GM12878 (cell line): ENCODE results near the gene PLPP1. TPM values are rescaled to one million over a fixed set of nuclear protein-coding genes. Genes with fewer than 3 reads are reported as not detected.

Experiments
- ATAC-seq: fragments of 200-7000 bp; cut with Tn5 transposase; 3 replicates; pipeline ENCODE4 v1.9.1; 2020; ENCODE audit warnings: mild to moderate bottlenecking, moderate library complexity
- BruUV-seq: library from RNA; stranded (reverse); fragments of 400-500 nt; replicated peaks from 2 replicates; lab custom pipeline; 2021; lab: Mats Ljungman, UMichigan
- CTCF ChIA-PET: fragments of 300-600 bp; sonication (Branson Sonifier 250); formaldehyde crosslinking; extraction: SDS; loops from one replicate; lab custom pipeline; 2021; ENCODE audit warnings: inconsistent platforms; lab: Yijun Ruan, JAX
- POLR2A ChIA-PET: fragments of 350-600 bp; formaldehyde crosslinking; extraction: SDS; loops from one replicate; lab custom pipeline; 2021; ENCODE audit warnings: inconsistent platforms; lab: Charles Lee
- RAD21 ChIA-PET: fragments of 300-600 bp; sonication (Branson Sonifier 250); formaldehyde crosslinking; loops from one replicate; lab custom pipeline; 2023; ENCODE audit warnings: antibody characterized with exemption; ENCODE audit not compliant: unreplicated experiment; lab: Charles Lee
- SMC1A ChIA-PET: fragments of 300-600 bp; sonication (Branson Sonifier 250); formaldehyde crosslinking; loops from one replicate; lab custom pipeline; 2023; ENCODE audit not compliant: unreplicated experiment, uncharacterized antibody; lab: Charles Lee
- DNase-seq: peaks from one replicate; pipeline ENCODE4 v3.0.0-alpha.2; 2011; ENCODE audit warnings: low read depth, low spot score
- FAIRE-seq: peaks from 3 replicates; lab custom pipeline; 2011; peaks lifted over from hg19 to GRCh38; lab: Jason Lieb, UNC
- H2AFZ ChIP-seq: 2 replicates; pipeline ENCODE4 v1.6.0; 2011; ENCODE audit warnings: low read depth, low read length, control low read depth; ENCODE audit not compliant: control insufficient read depth
- H3K27ac ChIP-seq: 2 replicates; pipeline ENCODE4 v1.5.1; 2011; ENCODE audit warnings: control low read depth; ENCODE audit not compliant: control insufficient read depth, insufficient read depth
- H3K27me3 ChIP-seq, 2 experiments: replicated peaks in 1 of 2; 2 replicates each; pipeline versions ENCODE4 v1.6.0 to v1.6.1; 2011; ENCODE audit warnings: low read length in 1 of 2; ENCODE audit not compliant: control insufficient read depth in 2 of 2, insufficient read depth in 2 of 2
- H3K36me3 ChIP-seq, 2 experiments: 2 replicates each; pipeline ENCODE4 v1.5.1; 2011; ENCODE audit warnings: low read length in 1 of 2; ENCODE audit not compliant: control insufficient read depth in 2 of 2, insufficient read depth in 2 of 2
- H3K4me1 ChIP-seq: 2 replicates; pipeline ENCODE4 v1.6.1; 2011; ENCODE audit warnings: mild to moderate bottlenecking, low read length, moderate library complexity, mixed read lengths; ENCODE audit not compliant: control insufficient read depth, insufficient read depth
- H3K4me2 ChIP-seq: 2 replicates; pipeline ENCODE4 v1.6.0; 2011; ENCODE audit warnings: control low read depth; ENCODE audit not compliant: control insufficient read depth, insufficient read depth
- H3K4me3 ChIP-seq: fragments of 200-600 bp; sonication (generic); 2 replicates; pipeline ENCODE4 v1.5.1; 2016
- H3K79me2 ChIP-seq: 2 replicates; pipeline ENCODE4 v1.6.0; 2011; ENCODE audit warnings: low read length; ENCODE audit not compliant: control insufficient read depth, insufficient read depth
- H3K9ac ChIP-seq: 2 replicates; pipeline ENCODE4 v1.8.0; 2011; ENCODE audit warnings: low read length, control low read depth, mixed read lengths; ENCODE audit not compliant: control insufficient read depth, insufficient read depth
- H3K9me3 ChIP-seq: replicated peaks from 3 replicates; pipeline ENCODE4 v1.5.1; 2011; ENCODE audit warnings: mild to moderate bottlenecking, low read length; ENCODE audit not compliant: control insufficient read depth, insufficient read depth
- H4K20me1 ChIP-seq: 2 replicates; pipeline ENCODE4 v1.6.0; 2011; ENCODE audit not compliant: control insufficient read depth, insufficient read depth
- CUX1 ChIP-seq: IDR thresholded peaks from 2 replicates; pipeline ENCODE4 v1.6.1; 2012; ENCODE audit warnings: improper control_type of control experiment, low read depth, low read length; ENCODE audit not compliant: insufficient replicate concordance
- GABPA ChIP-seq: IDR thresholded peaks from 2 replicates; pipeline ENCODE4 v1.6.1; 2014; ENCODE audit warnings: antibody characterized with exemption, low read depth, mild to moderate bottlenecking, inconsistent platforms
- PAX5 ChIP-seq: IDR thresholded peaks from 2 replicates; pipeline ENCODE4 v1.6.1; 2011; ENCODE audit warnings: low read depth, low read length, borderline replicate concordance
- WGBS: methylation state at CpG from one replicate; pipeline ENCODE4 v1.1.6; 2016; ENCODE audit warnings: low lambda C conversion rate; ENCODE audit not compliant: insufficient replicate concordance, insufficient coverage; ENCODE audit errors: missing lambda C conversion rate; 5-methylcytosine and 5-hydroxymethylcytosine counted together
- in situ Hi-C: fragments of 300-500 bp; cut with MboI; formaldehyde crosslinking; loops from 9 replicates; pipeline ENCODE4 v1.14.3; 2018; ENCODE audit warnings: mixed read lengths
- intact Hi-C: fragments of 100-400 bp; cut with micrococcal nuclease; formaldehyde crosslinking; loops from one replicate; pipeline ENCODE4 v1.14.2; 2022; ENCODE audit not compliant: unreplicated experiment
- polyA plus RNA-seq, 11 experiments: library from polyadenylated mRNA; depleted of rRNA in 4 of 11; unstranded in 6 of 11; stranded (reverse) in 5 of 11; fragments of >200 nt; fragmentation: Nextera tagmentation in 4 of 11; fragmentation: Illumina TruSeq in 1 of 11; extraction: Ambion mirVana in 4 of 11; extraction: Trizol in 1 of 11; gene quantifications; 1 replicate in 1 of 11; 2 replicates in 10 of 11; pipeline versions ENCODE4 v1.2.1 to v1.2.3, GENCODE V29; 2011 to 2016; ENCODE audit warnings: inconsistent platforms in 2 of 11, missing spikeins in 2 of 11, low read depth in 1 of 11
- total RNA-seq, 4 experiments: library from RNA; depleted of rRNA in 3 of 4; stranded (reverse); fragments of >200 nt in 3 of 4; fragmentation: Illumina TruSeq in 1 of 4; extraction: Trizol in 1 of 4; gene quantifications; 2 replicates each; pipeline versions ENCODE4 v1.2.1 to v1.2.3, GENCODE V29; 2013 to 2021

Gene PLPP1
- total and polyA plus RNA-seq, 10 of the 15 experiments (the other 5 are each of a cell fraction or from before 2014, with no cell fraction given): 3.0 to 11.3 (median 8.1) TPM

- CTCF ChIA-PET: interaction anchor here (1.1 kb wide), 1 partner anchor 282 kb away, joined by 4 read pairs; no protein-coding TSS in a partner anchor
- RAD21 ChIA-PET: no interaction called here
- BruUV-seq: no TSS peak
- no peak for ATAC-seq
- intact Hi-C loops (no loop called here), in situ Hi-C loops (no loop called here)
- WGBS: 100% methylated on average over 1 of the region's 1 CpG
- Histone ChIP-seq H3K4me3 (no peak overlapping the region), H3K9me3 (no peaks in the 10 kb centered on the region; the same call in 2 of the 3 replicates), H3K79me2 (no peaks in the 10 kb centered on the region), H2AFZ (no peak overlapping the region), H3K4me1 (no peaks in the 10 kb centered on the region; the same call in 1 of the 2 replicates), H3K27ac (no peak overlapping the region), H3K27me3 (no peaks in the 10 kb centered on the region), H3K36me3 (peaks cover 4 to 14% of the 10 kb centered on the region in 2 experiments), H3K9ac (no peak overlapping the region), H3K4me2 (no peak overlapping the region), H4K20me1 (no peaks in the 10 kb centered on the region)
- no peak for FAIRE-seq
- SMC1A ChIA-PET: interaction anchor here (1.4 kb wide), 1 partner anchor 9 kb away, joined by 5 read pairs; no protein-coding TSS in a partner anchor
- POLR2A ChIA-PET: no interaction called here
- DNase-seq: no peak
- TF ChIP-seq CUX1 (no peak), PAX5 (no peak), GABPA (no peak)
These were observed 125.0 kb downstream of the PLPP1 start for GRCh38 chr5:55409775-55410174.
